SH-SY5Y (cell line): ENCODE measurements around the gene RNF168.

Source experiments
- GATA2 ChIP-seq: IDR thresholded peaks from 2 replicates; pipeline ENCODE4 v1.6.1; 2011; ENCODE audit warnings: mild to moderate bottlenecking, low read depth, low read length
- GATA3 ChIP-seq: IDR thresholded peaks from 2 replicates; pipeline ENCODE4 v1.6.1; 2011; ENCODE audit warnings: low read depth, mild to moderate bottlenecking, low read length, moderate library complexity

The RNF168 gene

DNA sequence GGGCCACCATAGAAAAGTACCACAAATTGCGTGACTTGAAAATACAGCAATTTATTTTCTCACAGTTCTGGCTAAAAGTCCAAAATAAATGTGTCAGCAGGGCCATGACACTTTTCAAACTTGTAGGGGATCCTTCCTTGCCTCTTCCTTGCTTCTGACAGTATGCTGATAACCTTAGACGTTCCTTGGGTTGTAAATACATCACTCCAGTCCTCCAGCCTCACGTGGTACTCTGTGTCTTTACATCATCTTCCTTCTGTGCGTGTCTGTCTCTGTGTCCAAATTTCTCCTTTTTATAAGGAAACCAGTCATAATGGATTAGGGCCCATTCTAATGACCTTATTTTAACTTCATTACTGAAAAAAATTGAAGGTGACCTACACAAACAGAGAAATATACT is 7.4 kb downstream of the RNF168 start:
- TF ChIP-seq GATA2 (no peak), GATA3 (no peak)

- TF ChIP-seq GATA3: no peak
- no peak for TF ChIP-seq GATA2
Measured at GRCh38 chr3:196493292-196493691, 10.3 kb downstream of the RNF168 start.

DNA sequence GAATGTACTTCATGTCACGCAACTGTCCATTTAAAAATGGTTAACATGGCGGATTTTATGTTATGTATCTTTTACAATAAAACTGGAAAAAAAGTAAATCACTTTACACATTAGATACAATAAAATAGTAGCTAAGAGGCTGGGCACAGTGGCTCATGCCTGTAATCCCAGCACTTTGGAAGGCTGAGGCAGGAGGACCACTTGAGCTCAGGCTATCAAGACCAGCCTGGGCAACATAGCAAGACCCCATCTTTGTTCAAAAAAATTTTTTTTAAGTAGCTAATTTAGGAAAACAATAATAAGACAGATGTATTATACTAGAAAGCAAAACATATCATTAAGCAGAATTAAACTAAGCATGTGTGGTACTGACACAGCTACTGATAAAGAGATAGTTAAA is 11.5 kb downstream of the RNF168 start:
- TF ChIP-seq GATA3 (no peak), GATA2 (no peak)

DNA sequence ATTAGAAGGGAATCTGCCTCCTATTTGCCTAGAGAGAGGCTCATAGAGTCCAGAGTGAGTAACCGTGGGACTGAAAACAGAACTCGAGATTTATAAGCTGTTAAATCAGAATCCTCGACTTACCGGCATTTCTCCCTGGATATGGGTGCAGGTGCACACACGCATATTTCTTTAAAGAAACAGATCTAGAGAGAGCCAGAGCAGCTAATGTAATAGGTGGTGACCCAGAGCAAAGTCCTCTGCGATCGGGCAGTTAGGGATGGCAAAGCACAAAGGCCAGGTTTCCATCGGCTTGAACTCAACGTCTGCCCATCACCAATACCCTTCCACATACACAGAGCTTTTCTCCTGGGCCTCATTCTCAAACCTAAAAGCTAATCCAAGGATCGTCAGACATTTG is 13.8 kb downstream of the RNF168 start:
- TF ChIP-seq GATA3 (no peak), GATA2 (no peak)

DNA sequence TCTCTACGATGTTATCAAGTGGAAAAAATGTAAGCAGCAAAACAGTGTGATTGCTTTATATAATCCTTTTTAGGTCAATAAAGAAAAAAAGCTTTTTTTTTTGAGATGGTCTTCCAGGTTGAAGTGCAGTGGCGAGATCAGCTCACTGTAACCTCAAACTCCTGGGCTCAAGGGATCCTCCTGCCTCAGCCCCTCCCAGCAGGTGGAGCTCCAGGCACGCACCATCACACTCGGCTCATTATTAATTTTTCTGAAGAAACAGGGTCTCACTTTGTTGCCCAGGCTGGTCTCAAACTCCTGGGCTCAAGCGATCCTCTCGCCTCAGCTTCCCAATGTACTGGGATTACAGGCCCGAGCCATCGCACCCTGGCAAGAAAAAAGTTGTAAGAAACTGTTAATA is 17.3 kb downstream of the RNF168 start:
- TF ChIP-seq GATA2 (no peak), GATA3 (no peak)

- TF ChIP-seq GATA2 (no peak), GATA3 (no peak)
Measured at GRCh38 chr3:196477678-196478077, 25.9 kb downstream of the RNF168 start.

DNA sequence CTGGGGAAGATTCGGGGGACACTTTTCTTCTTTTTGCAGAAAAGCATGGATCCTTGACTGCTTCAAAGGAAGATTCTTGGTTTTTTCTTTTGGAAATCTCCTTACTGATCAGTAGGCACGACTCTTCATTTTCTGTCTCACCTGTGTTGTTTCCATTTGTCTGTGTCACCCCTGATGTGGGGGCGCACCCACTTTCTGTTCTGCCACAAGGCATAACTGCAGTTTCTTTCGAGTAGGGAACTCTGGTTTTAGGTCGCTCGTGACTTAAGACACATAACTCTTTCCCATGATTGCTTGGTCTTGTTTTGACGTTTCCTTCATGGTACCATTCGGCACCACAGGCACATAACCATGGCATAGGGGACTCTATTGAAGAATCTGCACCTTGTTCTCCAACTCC is 31.3 kb downstream of the RNF168 start:
- TF ChIP-seq GATA2 (no peak), GATA3 (no peak)

GRCh38 chr3:196471551-196471950 is 32.0 kb downstream of the RNF168 start:
- no peak for TF ChIP-seq GATA2
- TF ChIP-seq GATA3: no peak

DNA sequence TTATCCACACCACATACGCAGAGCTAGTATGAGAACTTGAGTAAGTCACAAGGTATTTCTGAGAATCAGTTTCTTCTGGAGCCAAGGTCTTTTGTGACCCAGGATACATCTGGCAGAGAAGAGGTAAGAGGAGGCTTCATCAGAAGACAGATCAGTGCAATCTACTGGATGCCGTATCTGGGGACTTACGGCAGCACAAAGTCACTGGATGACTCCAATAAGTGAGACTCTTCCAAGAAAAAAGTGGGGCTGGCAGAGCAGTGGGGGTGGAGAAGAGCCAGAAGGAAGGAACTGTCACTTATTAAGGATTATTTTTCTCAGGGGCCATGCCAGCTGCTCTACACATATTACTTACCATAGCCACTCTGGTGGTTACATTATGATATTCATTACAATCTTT is 39.8 kb downstream of the RNF168 start:
- TF ChIP-seq GATA2: no peak
- TF ChIP-seq GATA3: no peak

DNA sequence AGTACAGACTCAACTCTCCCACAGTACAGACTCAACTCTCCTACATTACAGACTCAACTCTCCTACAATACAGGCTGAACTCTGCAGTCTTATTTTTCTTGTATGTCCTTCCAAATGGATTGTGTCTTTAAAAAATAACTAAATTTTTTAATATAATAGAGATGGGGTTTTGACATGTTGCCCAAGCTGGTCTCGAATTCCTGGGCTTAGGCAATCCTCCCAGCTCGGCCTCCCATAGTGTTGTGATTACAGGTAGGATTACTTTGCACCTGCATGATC is 40.2 kb downstream of the RNF168 start:
- TF ChIP-seq GATA3 (no peak), GATA2 (no peak)

DNA sequence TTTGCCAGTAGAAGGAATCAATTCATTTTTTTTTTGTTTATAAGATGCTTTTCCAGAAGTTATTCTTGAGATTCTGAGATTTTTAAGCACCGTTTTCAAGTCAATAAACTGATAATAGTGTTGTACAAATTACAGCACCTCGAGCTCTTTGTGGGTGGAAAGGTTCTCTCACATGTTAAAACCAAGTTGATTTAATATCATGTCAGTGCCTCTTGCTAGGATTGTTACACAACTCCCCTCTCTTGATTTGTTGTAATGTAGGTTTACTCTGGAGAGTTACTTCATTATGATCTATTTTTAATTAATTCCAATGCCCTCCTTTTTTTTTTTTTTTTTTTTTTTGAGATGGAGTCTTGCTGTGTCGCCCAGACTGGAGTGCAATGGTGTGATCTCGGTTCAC is 45.5 kb downstream of the RNF168 start:
- no peak for TF ChIP-seq GATA2
- no peak for TF ChIP-seq GATA3

DNA sequence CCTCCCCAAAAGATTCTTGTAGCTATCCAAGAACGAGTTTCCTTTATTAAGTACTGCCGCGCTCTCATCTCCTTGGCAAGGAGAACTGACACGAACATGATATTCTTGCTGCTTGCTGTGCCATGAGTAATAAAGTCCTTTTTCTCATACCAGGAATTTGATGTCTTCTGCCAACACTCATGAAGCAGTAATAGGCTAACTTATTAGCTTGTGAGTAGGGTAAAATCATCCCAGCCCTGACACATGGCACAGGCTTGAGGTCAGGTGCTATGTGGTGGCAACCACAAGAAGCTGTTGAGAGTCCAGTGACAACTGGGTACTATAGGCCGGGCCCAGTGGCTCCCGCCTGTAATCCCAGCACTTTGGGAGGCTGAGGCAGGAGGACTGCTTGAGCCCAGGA is 48.6 kb downstream of the RNF168 start:
- no peak for TF ChIP-seq GATA2

GRCh38 chr3:196444500-196444894 is 59.1 kb downstream of the RNF168 start:
- TF ChIP-seq GATA3: no peak
- TF ChIP-seq GATA2: no peak

DNA sequence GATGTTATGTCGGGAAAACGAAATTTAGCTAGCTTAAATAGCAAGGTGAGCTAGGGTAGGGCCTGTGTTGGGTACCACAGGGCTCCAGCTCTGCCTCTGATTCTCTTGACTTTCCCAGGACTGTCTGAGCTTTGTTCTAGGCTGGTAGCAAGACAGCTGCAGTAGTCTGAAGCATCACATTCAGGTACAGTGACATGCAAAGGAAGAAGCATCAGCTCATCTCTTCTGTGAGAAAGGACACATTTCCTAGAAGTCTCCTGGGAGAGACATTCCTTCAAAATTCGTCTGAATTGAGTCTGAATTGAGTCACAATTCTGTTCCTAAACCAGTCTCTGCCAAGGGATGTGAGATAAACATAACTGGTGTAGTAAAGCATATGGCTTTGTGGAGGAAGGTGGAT is 62.9 kb downstream of the RNF168 start:
- TF ChIP-seq GATA2: no peak
- no peak for TF ChIP-seq GATA3

DNA sequence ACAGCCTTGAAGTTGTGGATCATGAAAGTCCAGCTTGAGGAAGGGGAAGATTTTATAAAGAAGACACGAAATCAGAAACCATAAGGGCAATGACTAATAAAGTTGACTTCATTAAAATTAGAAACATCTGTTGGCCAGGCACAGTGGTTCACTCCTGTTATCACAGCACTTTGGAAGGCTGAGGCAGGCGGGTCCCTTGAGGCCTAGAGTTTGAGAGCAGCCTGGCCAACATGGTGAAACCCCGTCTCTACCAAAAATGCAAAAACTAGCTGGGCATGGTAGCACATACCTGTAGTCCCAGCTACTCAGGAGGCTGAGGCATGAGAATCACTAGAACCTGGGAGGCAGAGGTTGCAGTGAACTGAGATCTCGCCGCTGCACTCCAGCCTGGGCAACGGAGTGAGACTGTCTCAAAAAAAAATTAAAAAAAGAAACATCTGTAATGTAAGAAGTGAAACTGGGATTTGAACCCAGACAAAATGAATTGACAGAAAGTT is 63.5 kb downstream of the RNF168 start:
- TF ChIP-seq GATA2 (no peak), GATA3 (no peak)

DNA sequence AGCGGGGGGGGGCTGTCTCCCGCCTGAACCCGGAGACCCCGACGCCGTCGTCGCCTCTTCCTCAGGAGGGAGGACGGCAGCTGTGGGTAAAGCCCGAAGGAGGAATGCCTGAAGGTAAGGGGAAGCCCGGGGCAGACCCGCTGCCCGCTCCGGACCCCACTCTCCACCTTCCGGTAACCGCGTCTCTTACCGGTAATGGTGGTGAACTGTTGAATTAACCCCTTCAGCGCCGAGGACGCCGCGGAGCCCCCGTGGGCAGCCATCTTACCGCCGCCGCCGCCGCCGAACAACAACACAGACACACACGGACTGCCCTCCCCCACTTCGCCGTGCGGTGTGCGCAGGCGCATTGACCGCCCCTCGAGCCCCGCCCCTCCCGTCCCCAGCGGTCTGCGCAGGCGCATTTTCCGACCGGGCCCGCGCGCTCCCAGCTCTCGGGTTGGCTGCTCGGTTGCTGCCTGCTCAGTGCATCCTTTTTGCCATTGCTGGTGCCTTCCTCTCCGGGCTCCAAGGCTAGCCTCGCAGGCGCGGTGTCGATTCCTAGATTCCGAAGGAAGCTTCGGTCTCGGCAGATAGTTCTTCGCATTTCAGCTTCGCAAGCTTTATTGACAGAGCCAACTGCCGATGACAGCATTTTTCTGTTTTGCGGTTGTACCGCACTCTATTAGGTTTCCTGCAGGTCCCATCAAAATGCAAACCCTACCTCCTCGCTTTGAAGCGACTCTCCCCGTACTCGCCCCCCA is 71.3 kb downstream of the RNF168 start, which contains the start of gene UBXN7:
UBXN7 (minus strand) TSS at position 291 of the 743 bp plus-strand sequence; CDS start at position 263, 28 bp downstream.
- no peak for TF ChIP-seq GATA3
